Ovary (tissue), 3 donors: ENCODE measurements around the gene RCCD1.

ENCODE experiments used
- CTCF ChIP-seq, 3 donors: fragments of 450-650 bp in 2 of 3; fragments of 200-600 bp in 1 of 3; IDR thresholded peaks; one replicate each; pipeline versions ENCODE4 v1.5.1 to v1.8.0; 2016 to 2022; ENCODE audit warnings: antibody characterized with exemption in 3 of 3, mild to moderate bottlenecking in 1 of 3
- POLR2A ChIP-seq: fragments of 450-650 bp; IDR thresholded peaks from one replicate; pipeline ENCODE4 v1.6.1; 2017; ENCODE audit warnings: antibody characterized with exemption, mild to moderate bottlenecking, moderate library complexity
- donor health status: DM: no; HTN: no; CAD: no.

DNA sequence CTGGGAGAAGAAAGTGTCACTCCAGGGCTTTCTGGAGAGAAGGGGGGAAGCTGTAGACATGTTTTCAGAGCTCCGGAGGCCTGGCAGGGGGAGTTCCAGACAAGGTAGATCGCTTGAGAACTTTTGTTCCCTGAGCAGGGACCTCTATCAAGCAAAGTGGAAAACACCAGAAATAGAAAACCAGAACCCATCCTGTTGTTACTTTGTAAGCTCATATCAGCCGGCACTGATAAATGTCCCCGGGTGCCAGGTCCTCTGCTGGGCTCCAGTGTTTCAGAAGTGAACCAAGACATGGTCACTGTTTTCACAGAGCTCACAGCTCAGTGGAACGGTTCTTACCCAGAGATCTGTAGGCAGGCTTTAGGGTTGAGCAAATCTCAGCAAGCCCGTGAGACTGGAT is 35.8 kb upstream of the RCCD1 start:
- TF ChIP-seq CTCF (IDR thresholded peaks at IDR 0.05) = no peak
- TF ChIP-seq POLR2A = no peak
